Measurements from ENCODE around the gene PLEKHM3.

The PLEKHM3 gene

DNA sequence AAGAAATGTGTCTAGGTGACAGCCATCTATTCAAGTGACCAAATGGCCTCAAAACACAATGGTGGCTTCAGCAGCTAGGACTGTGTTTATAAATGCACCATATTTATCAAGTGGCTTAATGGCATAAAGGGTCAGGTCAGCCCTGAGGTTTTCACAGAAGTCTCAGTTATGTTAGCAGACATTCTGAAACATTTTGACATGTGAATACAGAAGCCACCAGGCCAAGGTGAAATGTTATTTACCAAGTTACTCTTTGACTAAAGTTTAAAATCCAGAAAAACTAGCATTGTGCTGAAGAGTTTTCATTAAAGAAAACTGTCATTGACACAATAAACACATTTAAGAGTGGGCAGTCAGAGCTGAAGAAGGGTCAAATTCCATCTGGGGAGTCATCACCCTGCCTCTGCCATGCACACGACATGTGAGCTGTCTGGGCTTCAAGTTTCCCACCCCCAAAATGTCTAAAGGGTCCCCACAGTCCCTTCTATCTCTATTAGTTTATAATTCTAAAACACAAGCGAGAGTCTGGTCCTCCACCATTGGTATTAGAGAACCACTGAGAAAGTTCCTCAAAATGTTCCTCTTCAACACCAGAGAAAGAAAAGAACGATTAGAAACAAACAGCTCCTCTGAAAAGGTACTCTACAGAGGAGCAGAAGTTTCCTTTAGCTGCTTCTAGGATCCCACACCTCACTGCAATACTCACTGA is 178.1 kb downstream of the PLEKHM3 start:
- H3K27me3 ChIP-seq (replicated peaks; ENCODE audit: control insufficient read depth, insufficient read depth, low read length), result no peaks in the 10 kb centered on the region
- no peak for TF ChIP-seq CTCF (IDR thresholded peaks at IDR 0.05; ENCODE audit: insufficient read depth, low read length, poor library complexity, severe bottlenecking)
- no peaks in the 10 kb centered on the region for H3K36me3 ChIP-seq (ENCODE audit: control insufficient read depth, insufficient read depth, low read length)
- H3K4me3 ChIP-seq (replicated peaks; ENCODE audit: low read depth, low read length), result no peak overlapping the region
- DNase-seq (ENCODE audit: extremely low read depth, insufficient read length), result no peak

- Histone ChIP-seq H3K4me3 (replicated peaks; ENCODE audit: low read depth, low read length) (no peak overlapping the region), H3K27me3 (replicated peaks; ENCODE audit: control insufficient read depth, insufficient read depth, low read length) (no peaks in the 10 kb centered on the region), H3K36me3 (ENCODE audit: control insufficient read depth, insufficient read depth, low read length) (no peaks in the 10 kb centered on the region)
- TF ChIP-seq CTCF (IDR thresholded peaks at IDR 0.05; ENCODE audit: insufficient read depth, low read length, poor library complexity, severe bottlenecking), result no peak
- no peak for DNase-seq (ENCODE audit: extremely low read depth, insufficient read length)
These were observed 180.0 kb downstream of the PLEKHM3 start for GRCh38 chr2:207845202-207845864.

- TF ChIP-seq CTCF (IDR thresholded peaks at IDR 0.05; ENCODE audit: insufficient read depth, low read length, poor library complexity, severe bottlenecking), result no peak
- H3K4me3 ChIP-seq (replicated peaks; ENCODE audit: low read depth, low read length), result no peak overlapping the region
- no peak for DNase-seq (ENCODE audit: extremely low read depth, insufficient read length)
- H3K36me3 ChIP-seq (ENCODE audit: control insufficient read depth, insufficient read depth, low read length), result no peaks in the 10 kb centered on the region
- H3K27me3 ChIP-seq (replicated peaks; ENCODE audit: control insufficient read depth, insufficient read depth, low read length), result no peaks in the 10 kb centered on the region
These were observed 180.7 kb downstream of the PLEKHM3 start for GRCh38 chr2:207844648-207845047.

DNA sequence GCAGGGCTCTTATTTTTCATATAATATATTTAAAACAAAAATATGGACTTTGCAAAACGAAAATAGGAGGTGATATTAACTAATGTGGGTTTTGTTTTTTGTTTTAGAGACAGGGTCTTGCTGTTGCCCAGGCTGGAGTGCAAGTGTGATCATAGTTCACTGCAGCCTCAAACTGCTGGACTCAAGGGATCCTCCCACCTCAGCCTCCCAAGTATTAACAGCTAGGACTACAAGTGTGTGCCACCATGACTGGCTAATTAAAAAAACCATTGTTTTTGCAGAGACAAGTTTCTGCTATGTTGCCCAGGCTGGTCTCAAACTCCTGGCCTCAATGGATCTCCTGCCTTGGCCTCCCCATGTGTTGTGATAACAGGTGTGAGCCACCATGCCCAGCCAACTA is 185.2 kb downstream of the PLEKHM3 start:
- DNase-seq (ENCODE audit: extremely low read depth, insufficient read length), result no peak
- no peaks in the 10 kb centered on the region for H3K27me3 ChIP-seq (replicated peaks; ENCODE audit: control insufficient read depth, insufficient read depth, low read length)
- no peak for TF ChIP-seq CTCF (IDR thresholded peaks at IDR 0.05; ENCODE audit: insufficient read depth, low read length, poor library complexity, severe bottlenecking)

GRCh38 chr2:207839575-207839974 is 185.8 kb downstream of the PLEKHM3 start:
- H3K27me3 ChIP-seq (replicated peaks; ENCODE audit: control insufficient read depth, insufficient read depth, low read length), result no peaks in the 10 kb centered on the region
- H3K4me3 ChIP-seq (replicated peaks; ENCODE audit: low read depth, low read length), result no peak overlapping the region
- DNase-seq (ENCODE audit: extremely low read depth, insufficient read length), result no peak
- H3K36me3 ChIP-seq (ENCODE audit: control insufficient read depth, insufficient read depth, low read length), result no peaks in the 10 kb centered on the region
- TF ChIP-seq CTCF (IDR thresholded peaks at IDR 0.05; ENCODE audit: insufficient read depth, low read length, poor library complexity, severe bottlenecking), result no peak

More for the DNA sequence above, 185.2 kb downstream of the PLEKHM3 start:
- no peak overlapping the region for H3K4me3 ChIP-seq (replicated peaks; ENCODE audit: low read depth, low read length)
- H3K36me3 ChIP-seq (ENCODE audit: control insufficient read depth, insufficient read depth, low read length), result no peaks in the 10 kb centered on the region

Measured in GM06990 (cell line).